ENCODE data around the gene ZNF548. TPM values are rescaled to one million over a fixed set of nuclear protein-coding genes. Genes with fewer than 3 reads are reported as not detected.
A peak's percentile ranks its signal among the peaks of the same experiment; 100 is the strongest.

The ZNF548 gene
- total RNA-seq (100 to 1,000 TPM in 2 of 5 donors, 10 to 100 TPM in 3; 57.3 to 110 (median 82.8) TPM), total RNA-seq (9.9 to 121 (median 63.4) reads per million in 29 experiments)
- 52.9 TPM for total RNA-seq (2013)

GRCh38 chr19:57389730-57390598 is at the start of gene ZNF548:
TSS of gene ZNF548 (plus strand) at chr19:57389854. CDS start at chr19:57390100, 246 bp downstream.
- ATAC-seq (replicated peaks in 1 of 4) = peak; percentile 97 to 100 (median 100)
- H3K36me3 ChIP-seq (ENCODE audit: control insufficient read depth in 2 of 2, extremely low read depth in 1 of 2, insufficient read depth in 1 of 2, low read length in 1 of 2) = peaks cover 8 to 14% of the 10 kb centered on the region in 2 donors
- H3K9me3 Mint-ChIP-seq = peaks cover 12 to 18% (median 13%) of the 10 kb centered on the region in 3 donors

GRCh38 chr19:57342582-57342981 is 47.1 kb upstream of the ZNF548 start:
- peaks cover 5 to 26% (median 13%) of the 10 kb centered on the region in 3 donors for H3K9me3 Mint-ChIP-seq
- no peak overlapping the region for H3K4me3 Mint-ChIP-seq
- no peaks in the 10 kb centered on the region for H3K36me3 ChIP-seq (ENCODE audit: control insufficient read depth in 2 of 2, extremely low read depth in 1 of 2, insufficient read depth in 1 of 2, low read length in 1 of 2)
- WGBS (ENCODE audit: insufficient coverage) = no CpG with 5 or more reads among the region's 6 CpGs
- peaks cover 0 to 7% of the 10 kb centered on the region in 2 experiments for H3K27me3 ChIP-seq (replicated peaks in 1 of 2; ENCODE audit: control insufficient read depth in 2 of 2, extremely low read depth in 1 of 2, insufficient read depth in 2 of 2, low read length in 1 of 2)
- no peak overlapping the region for H3K27ac ChIP-seq (ENCODE audit: low read length)
- peaks cover 9% of the 10 kb centered on the region for H3K36me3 Mint-ChIP-seq
- no peaks in the 10 kb centered on the region for H3K4me1 ChIP-seq (ENCODE audit: control insufficient read depth in 1 of 2, extremely low read depth in 1 of 2, insufficient read depth in 2 of 2, low read length in 2 of 2)
- POLR2A ChIA-PET = no interaction called here
- ATAC-seq (replicated peaks in 1 of 4) = no peak
- no peaks in the 10 kb centered on the region for H3K4me1 Mint-ChIP-seq
- peaks cover 0 to 8% of the 10 kb centered on the region in 2 donors for H3K27me3 Mint-ChIP-seq
- no peak overlapping the region for H3K27ac Mint-ChIP-seq
- CTCF ChIA-PET = no interaction called here
- no peak for DNase-seq
- H3K9me3 ChIP-seq = no peaks in the 10 kb centered on the region
- no peak overlapping the region for H3K4me3 ChIP-seq (ENCODE audit: control insufficient read depth in 1 of 2, extremely low read depth in 1 of 2, low read length in 1 of 2)

More at GRCh38 chr19:57389730-57390598, at the start of gene ZNF548:
- ChIA-PET POLR2A (interaction anchor here in 1 of 2 donors (0.6 kb wide), 1 partner anchor 93 kb away, joined by 7 read pairs; no protein-coding TSS in a partner anchor), CTCF (interaction anchor here (0.5 to 1.0 kb wide), 5 partner anchors 16 to 769 kb away, joined by 3 read pairs; partner anchors contain the start of gene ZNF416 (in 1 of the 2))
- Mint-ChIP-seq H3K4me3 (peak within 1 kb of the TSS; percentile 95 to 98 (median 97)), H3K27me3 (no peaks in the 10 kb centered on the region), H3K27ac (peak within 1 kb of the TSS; percentile 92 to 97), H3K4me1 (peaks cover 35 to 48% (median 41%) of the 10 kb centered on the region in 3 donors), H3K36me3 (peaks cover 40% of the 10 kb centered on the region)
- peaks cover 0 to 3% of the 10 kb centered on the region in 2 experiments for H3K27me3 ChIP-seq (replicated peaks in 1 of 2; ENCODE audit: control insufficient read depth in 2 of 2, extremely low read depth in 1 of 2, insufficient read depth in 2 of 2, low read length in 1 of 2)
- no peaks in the 10 kb centered on the region for H3K9me3 ChIP-seq
- DNase-seq = peak; percentile 83 to 99 (median 97)
- peaks cover 14 to 16% of the 10 kb centered on the region in 2 experiments for H3K4me1 ChIP-seq (ENCODE audit: control insufficient read depth in 1 of 2, extremely low read depth in 1 of 2, insufficient read depth in 2 of 2, low read length in 2 of 2)
- 2% methylated on average over 49 of the region's 50 CpGs for WGBS (ENCODE audit: insufficient coverage)
- H3K27ac ChIP-seq (ENCODE audit: low read length) = peak within 1 kb of the TSS; percentile 92
- peak within 1 kb of the TSS; percentile 77 to 90 for H3K4me3 ChIP-seq (ENCODE audit: control insufficient read depth in 1 of 2, extremely low read depth in 1 of 2, low read length in 1 of 2)

- peaks cover 26 to 28% (median 27%) of the 10 kb centered on the region in 3 donors for H3K4me1 Mint-ChIP-seq
- Histone ChIP-seq H3K27ac (ENCODE audit: low read length) (no peak overlapping the region), H3K4me3 (ENCODE audit: control insufficient read depth in 1 of 2, extremely low read depth in 1 of 2, low read length in 1 of 2) (no peak overlapping the region), H3K27me3 (replicated peaks in 1 of 2; ENCODE audit: control insufficient read depth in 2 of 2, extremely low read depth in 1 of 2, insufficient read depth in 2 of 2, low read length in 1 of 2) (peaks cover 0 to 7% of the 10 kb centered on the region in 2 experiments), H3K36me3 (ENCODE audit: control insufficient read depth in 2 of 2, extremely low read depth in 1 of 2, insufficient read depth in 1 of 2, low read length in 1 of 2) (no peaks in the 10 kb centered on the region), H3K4me1 (ENCODE audit: control insufficient read depth in 1 of 2, extremely low read depth in 1 of 2, insufficient read depth in 2 of 2, low read length in 2 of 2) (peaks cover 10 to 19% of the 10 kb centered on the region in 2 experiments), H3K9me3 (no peaks in the 10 kb centered on the region)
- DNase-seq (no peak), ATAC-seq (replicated peaks in 1 of 4) (no peak)
- H3K4me3 Mint-ChIP-seq = no peak overlapping the region
- CTCF ChIA-PET = no interaction called here
- no CpG with 5 or more reads among the region's 3 CpGs for WGBS (ENCODE audit: insufficient coverage)
- peaks cover 0 to 11% of the 10 kb centered on the region in 2 donors for H3K27me3 Mint-ChIP-seq
- peaks cover 26% of the 10 kb centered on the region for H3K36me3 Mint-ChIP-seq
- POLR2A ChIA-PET = no interaction called here
- peaks cover 15 to 20% (median 19%) of the 10 kb centered on the region in 3 donors for H3K9me3 Mint-ChIP-seq
- H3K27ac Mint-ChIP-seq = no peak overlapping the region
Measured at GRCh38 chr19:57348136-57348535, 41.5 kb upstream of the ZNF548 start.

GRCh38 chr19:57350877-57351805 is 38.5 kb upstream of the ZNF548 start, which contains the start of gene ZNF304:
TSS of gene ZNF304 (plus strand) at chr19:57351271. CDS start at chr19:57351665, 394 bp downstream.
- peaks cover 26 to 39% (median 34%) of the 10 kb centered on the region in 3 donors for H3K9me3 Mint-ChIP-seq
- Histone ChIP-seq H3K4me1 (ENCODE audit: control insufficient read depth in 1 of 2, extremely low read depth in 1 of 2, insufficient read depth in 2 of 2, low read length in 2 of 2) (peaks cover 10 to 19% of the 10 kb centered on the region in 2 experiments), H3K9me3 (no peaks in the 10 kb centered on the region), H3K27me3 (replicated peaks in 1 of 2; ENCODE audit: control insufficient read depth in 2 of 2, extremely low read depth in 1 of 2, insufficient read depth in 2 of 2, low read length in 1 of 2) (peaks cover 0 to 4% of the 10 kb centered on the region in 2 experiments), H3K4me3 (ENCODE audit: control insufficient read depth in 1 of 2, extremely low read depth in 1 of 2, low read length in 1 of 2) (peak within 1 kb of the TSS; percentile 75 to 99), H3K36me3 (ENCODE audit: control insufficient read depth in 2 of 2, extremely low read depth in 1 of 2, insufficient read depth in 1 of 2, low read length in 1 of 2) (peaks cover 22 to 27% of the 10 kb centered on the region in 2 donors), H3K27ac (ENCODE audit: low read length) (peak within 1 kb of the TSS; percentile 54)
- ATAC-seq (replicated peaks in 1 of 4) = peak; percentile 99 to 100 (median 100)
- ChIA-PET CTCF (interaction anchor here in 1 of 2 donors (0.9 kb wide), 1 partner anchor 111 kb away, joined by 4 read pairs; the partner anchor contains the start of gene ZNF805), POLR2A (interaction anchor here in 1 of 2 donors (0.5 kb wide), 1 partner anchor 48 kb away, joined by 4 read pairs; no protein-coding TSS in a partner anchor)
- H3K4me3 Mint-ChIP-seq = peak within 1 kb of the TSS; percentile 93 to 99 (median 95)
- peak; percentile 55 to 89 (median 73) for DNase-seq
- H3K36me3 Mint-ChIP-seq = peaks cover 56% of the 10 kb centered on the region
- 4% methylated on average over 50 of the region's 57 CpGs for WGBS (ENCODE audit: insufficient coverage)
- H3K27me3 Mint-ChIP-seq = peaks cover 0 to 7% of the 10 kb centered on the region in 2 donors
- peak within 1 kb of the TSS; percentile 78 to 82 for H3K27ac Mint-ChIP-seq
- peaks cover 32 to 33% (median 33%) of the 10 kb centered on the region in 3 donors for H3K4me1 Mint-ChIP-seq

GRCh38 chr19:57351867-57352266 is 37.8 kb upstream of the ZNF548 start:
- WGBS (ENCODE audit: insufficient coverage) = 35% methylated on average over 7 of the region's 7 CpGs

More at GRCh38 chr19:57351867-57352266, 37.8 kb upstream of the ZNF548 start:
- DNase-seq (no peak), ATAC-seq (replicated peaks in 1 of 4) (no peak)
- H3K9me3 Mint-ChIP-seq = peaks cover 27 to 46% (median 42%) of the 10 kb centered on the region in 3 donors
- Histone ChIP-seq H3K36me3 (ENCODE audit: control insufficient read depth in 2 of 2, extremely low read depth in 1 of 2, insufficient read depth in 1 of 2, low read length in 1 of 2) (peaks cover 28 to 35% of the 10 kb centered on the region in 2 donors), H3K4me1 (ENCODE audit: control insufficient read depth in 1 of 2, extremely low read depth in 1 of 2, insufficient read depth in 2 of 2, low read length in 2 of 2) (peaks cover 10 to 19% of the 10 kb centered on the region in 2 experiments), H3K27ac (ENCODE audit: low read length) (no peak overlapping the region), H3K4me3 (ENCODE audit: control insufficient read depth in 1 of 2, extremely low read depth in 1 of 2, low read length in 1 of 2) (peak overlapping the region; percentile 75 to 99), H3K9me3 (peaks cover 4% of the 10 kb centered on the region), H3K27me3 (replicated peaks in 1 of 2; ENCODE audit: control insufficient read depth in 2 of 2, extremely low read depth in 1 of 2, insufficient read depth in 2 of 2, low read length in 1 of 2) (no peaks in the 10 kb centered on the region)
- peak overlapping the region; percentile 93 to 99 (median 95) for H3K4me3 Mint-ChIP-seq
- H3K27me3 Mint-ChIP-seq = peaks cover 0 to 3% of the 10 kb centered on the region in 2 donors
- peaks cover 32 to 33% (median 33%) of the 10 kb centered on the region in 3 donors for H3K4me1 Mint-ChIP-seq
- ChIA-PET CTCF (no interaction called here), POLR2A (no interaction called here)
- peaks cover 64% of the 10 kb centered on the region for H3K36me3 Mint-ChIP-seq
- peak overlapping the region in 1 of 2 donors; percentile 82 for H3K27ac Mint-ChIP-seq
